HG03565 (cell line): Measurements from ENCODE around the gene SMIM36.
"Not testable (repeated sequence)": the region's sequence is repeated elsewhere in the genome, so short reads cannot be mapped to it uniquely, and the experiment has no call there.

Experiments used
- ATAC-seq: cut with Tn5 transposase; IDR thresholded peaks from one replicate; pipeline ENCODE4 v1.9.1; 2021; ENCODE audit warnings: mild to moderate bottlenecking, moderate library complexity; ENCODE audit not compliant: unreplicated experiment

Gene SMIM36

GRCh38 chr17:55507669-55508068 is 3.6 kb downstream of the SMIM36 start:
- ATAC-seq, result not testable (repeated sequence)

GRCh38 chr17:55501626-55502025 is 9.6 kb downstream of the SMIM36 start:
- not testable (repeated sequence) for ATAC-seq

DNA sequence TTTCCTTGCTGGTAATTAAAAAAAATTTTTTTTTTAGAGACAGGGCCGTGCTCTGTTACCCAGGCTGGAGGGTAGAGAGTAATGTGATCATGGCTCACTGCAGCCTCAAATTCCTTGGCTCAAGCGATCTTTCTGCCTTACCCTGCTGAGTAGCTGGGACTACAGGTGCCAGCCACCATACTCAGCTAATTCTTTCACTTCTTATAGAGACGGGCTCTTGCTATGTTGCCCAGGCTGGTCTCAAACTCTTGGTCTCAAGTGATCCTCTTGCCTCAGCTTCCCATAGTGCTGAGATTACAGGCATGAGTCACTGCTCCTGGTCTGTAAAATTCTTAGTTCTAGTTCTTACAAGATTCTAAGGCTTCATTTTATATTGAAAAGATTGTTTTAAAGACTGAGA is 11.1 kb downstream of the SMIM36 start:
- no peak for ATAC-seq

- ATAC-seq, result no peak
Measured at GRCh38 chr17:55496094-55496881, 15.0 kb downstream of the SMIM36 start.

GRCh38 chr17:55495239-55495638 is 16.0 kb downstream of the SMIM36 start:
- no peak for ATAC-seq

GRCh38 chr17:55492781-55493341 is 18.4 kb downstream of the SMIM36 start:
- no peak for ATAC-seq

DNA sequence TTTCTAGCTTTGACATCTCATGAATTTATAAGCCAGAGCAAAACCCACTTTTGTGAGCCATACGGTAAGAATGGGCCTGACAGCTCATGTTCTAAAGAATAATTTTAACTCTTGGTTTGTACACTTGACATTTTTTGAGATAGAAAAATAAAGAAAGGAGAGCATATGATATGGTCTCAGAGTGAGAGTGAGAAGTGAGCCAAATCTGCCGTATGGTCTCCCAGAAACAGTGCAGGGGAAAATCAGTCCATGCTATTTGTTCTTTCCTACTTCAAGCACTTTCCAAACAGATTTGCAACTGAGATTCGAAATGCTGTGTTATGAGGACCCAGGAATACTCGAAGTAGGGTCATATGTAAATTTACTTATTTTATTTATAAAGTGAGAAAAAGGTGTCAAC is 20.9 kb downstream of the SMIM36 start:
- no peak for ATAC-seq

DNA sequence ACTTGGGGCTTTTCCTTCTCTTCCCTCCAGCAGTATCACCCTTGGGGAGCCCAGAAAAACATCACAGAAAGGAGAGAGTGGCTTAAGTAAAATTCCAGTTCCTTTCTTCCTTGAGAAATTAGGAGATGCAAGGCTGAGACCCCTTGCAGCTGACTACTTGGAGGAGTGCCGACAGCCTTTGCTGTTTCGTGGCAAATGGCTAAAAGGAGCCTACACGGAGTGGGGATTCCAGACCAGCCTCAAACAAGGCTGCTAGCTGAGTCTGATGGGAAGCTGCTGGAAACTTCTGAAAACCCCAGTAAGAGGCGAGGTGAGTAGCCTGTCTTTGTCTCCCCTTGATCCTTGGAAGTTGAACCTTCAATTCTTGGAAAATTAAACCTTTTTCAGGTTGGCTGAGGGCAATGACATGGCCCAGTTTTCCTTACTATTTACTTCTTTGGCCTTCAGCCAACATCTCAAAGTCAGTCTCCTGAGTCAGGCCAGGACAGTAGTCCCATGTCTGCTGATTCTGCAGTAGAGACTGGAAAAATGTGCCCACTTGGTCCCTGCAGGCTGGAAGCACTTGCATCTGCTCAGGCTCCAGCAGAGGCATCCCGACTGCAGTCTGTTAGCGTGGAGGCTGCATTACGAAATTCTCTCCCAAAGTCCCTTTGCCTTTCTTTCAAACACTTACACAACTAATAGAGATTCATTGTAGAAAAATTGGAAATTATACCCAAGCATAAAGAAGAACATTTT is 23.4 kb downstream of the SMIM36 start:
- no peak for ATAC-seq

- ATAC-seq, result no peak
Measured at GRCh38 chr17:55484575-55484974, 26.7 kb downstream of the SMIM36 start.

- no peak for ATAC-seq
Measured at GRCh38 chr17:55482591-55483389, 28.5 kb downstream of the SMIM36 start.

DNA sequence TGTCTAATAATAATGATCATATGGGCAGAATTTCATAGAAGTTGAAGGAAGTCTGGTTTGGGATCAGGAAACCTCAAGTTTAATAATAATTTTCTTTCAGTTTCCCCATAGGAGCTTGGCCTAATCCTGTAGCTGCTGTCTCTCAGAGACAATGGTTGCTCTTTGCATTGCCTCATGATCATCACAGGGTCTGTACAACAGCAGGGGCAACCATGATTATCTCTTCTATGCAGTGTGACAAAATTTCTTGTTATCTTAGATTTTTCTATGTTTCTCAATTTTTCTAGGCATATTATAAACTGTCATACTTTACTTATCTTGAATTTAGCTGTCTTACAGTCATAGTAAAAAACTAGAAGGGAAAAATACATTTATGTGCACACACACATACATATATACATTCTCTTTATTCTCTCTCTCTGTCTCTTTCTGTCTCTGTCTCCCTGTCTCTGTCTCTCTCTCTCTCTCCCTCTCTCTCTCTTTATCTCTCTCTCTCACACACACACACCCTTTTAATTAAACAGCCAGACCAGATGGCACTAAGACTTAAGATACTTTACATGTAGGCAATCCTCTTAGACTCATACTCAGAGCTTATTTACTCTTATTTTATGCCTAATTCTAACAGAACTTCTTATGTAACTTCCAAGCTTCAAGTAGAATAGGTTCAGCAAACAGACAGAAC is 30.5 kb downstream of the SMIM36 start:
- ATAC-seq, result no peak

GRCh38 chr17:55479903-55480302 is 31.3 kb downstream of the SMIM36 start:
- ATAC-seq, result no peak

GRCh38 chr17:55478971-55479370 is 32.3 kb downstream of the SMIM36 start:
- no peak for ATAC-seq

DNA sequence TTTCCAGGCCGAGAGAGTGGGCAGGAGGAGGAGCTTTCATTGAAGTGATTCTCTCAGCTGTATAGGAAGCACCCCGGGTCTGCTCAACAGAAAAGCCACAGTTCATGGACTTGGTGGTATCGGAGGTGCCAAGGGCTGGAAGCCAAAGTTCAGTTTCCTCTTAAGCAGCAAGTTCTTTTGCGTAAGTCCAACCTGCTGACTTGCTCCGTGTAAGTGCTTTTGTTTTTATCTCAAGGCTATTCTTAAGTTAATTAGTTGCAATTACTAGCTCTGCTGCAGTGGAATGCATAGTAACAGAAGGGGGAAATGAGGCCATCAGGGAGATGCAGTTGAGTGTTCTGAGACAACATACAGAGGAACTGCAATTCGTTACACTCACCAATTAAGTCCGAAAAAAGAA is 44.6 kb downstream of the SMIM36 start:
- no peak for ATAC-seq

DNA sequence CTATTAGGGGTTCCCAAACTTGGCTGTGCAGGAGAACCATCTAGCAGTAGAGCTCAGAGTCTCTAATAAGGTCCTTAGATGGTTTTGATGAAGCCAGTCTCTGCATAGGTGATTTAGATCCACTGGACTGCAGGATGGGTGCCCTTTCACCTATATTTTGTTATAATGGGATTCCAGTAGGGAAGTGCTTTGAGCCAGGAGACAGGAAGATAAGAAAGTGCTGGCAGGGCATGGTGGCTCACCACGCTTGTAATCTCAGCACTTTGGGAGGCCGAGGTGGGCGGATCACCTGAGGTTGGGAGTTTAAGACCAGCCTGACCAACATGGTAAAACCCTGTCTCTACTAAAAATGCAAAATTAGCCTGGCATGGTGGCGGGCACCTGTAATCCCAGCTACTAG is 45.5 kb downstream of the SMIM36 start:
- ATAC-seq, result not testable (repeated sequence)

DNA sequence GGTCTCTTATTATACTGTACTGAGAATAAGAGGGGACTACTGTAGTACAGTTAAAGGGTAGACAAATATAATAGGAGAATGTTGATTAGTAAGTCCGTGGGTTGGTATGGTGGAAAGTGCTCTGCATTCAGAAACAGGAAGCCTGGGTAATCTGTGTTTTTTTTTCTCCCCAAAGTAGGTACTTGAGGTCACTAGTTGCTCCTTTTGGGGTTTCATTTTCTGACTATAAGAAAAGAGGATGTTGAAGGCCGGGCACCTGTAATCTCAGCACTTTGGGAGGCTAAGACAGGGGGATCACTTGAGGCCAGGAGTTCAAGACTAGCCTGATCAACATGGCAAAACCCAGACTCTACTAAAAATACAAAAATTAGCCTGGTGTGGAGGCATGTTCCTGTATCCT is 47.7 kb downstream of the SMIM36 start:
- ATAC-seq, result peak; percentile 72

GRCh38 chr17:55462711-55463110 is 48.5 kb downstream of the SMIM36 start:
- no peak for ATAC-seq

- no peak for ATAC-seq
Measured at GRCh38 chr17:55462234-55462633, 49.0 kb downstream of the SMIM36 start.

DNA sequence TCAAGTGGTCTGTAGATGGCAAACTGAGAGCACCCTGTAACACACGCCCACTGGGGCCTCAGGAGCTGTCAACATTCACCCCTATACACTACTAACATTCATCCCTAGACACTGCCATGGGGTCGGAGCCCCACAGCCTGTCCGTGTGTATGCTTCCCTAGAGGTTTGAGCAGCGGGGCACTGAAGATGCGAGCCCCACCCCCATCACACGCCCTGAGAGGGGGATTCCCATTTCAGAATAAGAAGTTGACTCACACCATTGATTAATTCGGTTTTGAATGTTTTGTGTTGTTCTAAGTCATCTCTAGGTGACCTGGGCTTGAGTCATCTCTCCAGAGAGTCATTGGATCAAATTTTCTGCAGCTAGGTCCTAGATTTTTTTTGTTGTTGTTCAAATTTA is 52.3 kb downstream of the SMIM36 start:
- no peak for ATAC-seq

DNA sequence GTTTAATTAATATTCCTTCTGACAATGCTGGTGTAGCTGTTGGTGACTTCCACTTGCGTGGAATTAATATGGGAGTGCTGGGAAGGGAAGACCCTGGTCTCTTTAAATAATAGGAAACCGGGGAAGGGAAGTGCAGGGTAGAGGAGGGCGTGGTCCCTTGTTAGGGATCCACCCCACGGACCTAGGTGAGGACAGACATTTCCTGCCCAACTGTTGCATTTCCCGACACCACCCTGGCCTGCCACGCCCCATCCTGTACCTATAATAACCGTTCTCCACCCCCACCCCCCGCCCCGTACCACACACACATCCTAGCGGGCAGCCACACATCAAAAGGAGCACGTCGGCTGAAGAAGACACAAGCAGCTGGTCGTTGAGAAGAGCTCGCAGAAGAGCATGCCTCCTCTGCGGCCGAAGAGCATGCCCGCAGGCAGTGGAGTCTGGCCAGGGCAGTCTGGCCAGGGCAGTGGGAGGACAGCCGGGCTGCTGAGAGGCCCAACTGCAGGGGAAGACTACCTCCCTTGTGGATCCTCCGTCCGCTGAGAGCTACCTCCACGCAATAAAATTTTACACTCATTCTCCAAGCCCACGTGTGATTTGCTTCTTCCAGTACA is 52.9 kb downstream of the SMIM36 start:
- no peak for ATAC-seq
